Measurements from ENCODE around the gene CYP24A1.

CYP24A1 gene

GRCh38 chr20:54123587-54124180 is 50.1 kb downstream of the CYP24A1 start:
- Histone ChIP-seq H3K9ac (ENCODE audit: low read length) (no peak overlapping the region), H3K4me2 (ENCODE audit: low read length) (no peak overlapping the region), H3K4me3 (ENCODE audit: low read depth, low read length, poor library complexity, severe bottlenecking) (no peak overlapping the region), H3K27me3 (ENCODE audit: insufficient read depth, low read length) (no peaks in the 10 kb centered on the region), H2AFZ (ENCODE audit: low read length) (no peak overlapping the region), H3K36me3 (ENCODE audit: insufficient read depth, low read length) (no peaks in the 10 kb centered on the region), H3K9me2 (ENCODE audit: low read depth, low read length) (no peaks in the 10 kb centered on the region), H3K79me2 (ENCODE audit: insufficient read depth, low read length) (no peaks in the 10 kb centered on the region), H3K4me1 (ENCODE audit: insufficient read depth, low read length, severe bottlenecking) (no peaks in the 10 kb centered on the region), H3K27ac (ENCODE audit: low read depth, low read length, poor library complexity, severe bottlenecking) (no peak overlapping the region), H3F3A (ENCODE audit: insufficient read depth, low read length) (no peaks in the 10 kb centered on the region), H4K20me1 (ENCODE audit: insufficient read depth, low read length) (no peaks in the 10 kb centered on the region), H3K9me3 (ENCODE audit: low read length) (no peaks in the 10 kb centered on the region)
- TF ChIP-seq EZH2 (IDR thresholded peaks at IDR 0.05; ENCODE audit: borderline replicate concordance, low read length) (no peak), CTCF (IDR thresholded peaks at IDR 0.05; ENCODE audit: low read length) (no peak)

GRCh38 chr20:54122681-54123586 is 50.9 kb downstream of the CYP24A1 start:
- TF ChIP-seq CTCF (IDR thresholded peaks at IDR 0.05; ENCODE audit: low read length), result no peak
- TF ChIP-seq EZH2 (IDR thresholded peaks at IDR 0.05; ENCODE audit: borderline replicate concordance, low read length), result no peak
- no peak overlapping the region for H3K4me2 ChIP-seq (ENCODE audit: low read length)
- H3K79me2 ChIP-seq (ENCODE audit: insufficient read depth, low read length), result no peaks in the 10 kb centered on the region
- H3K9me3 ChIP-seq (ENCODE audit: low read length), result no peaks in the 10 kb centered on the region
- no peaks in the 10 kb centered on the region for H3K27me3 ChIP-seq (ENCODE audit: insufficient read depth, low read length)
- no peaks in the 10 kb centered on the region for H3K9me2 ChIP-seq (ENCODE audit: low read depth, low read length)
- no peaks in the 10 kb centered on the region for H3F3A ChIP-seq (ENCODE audit: insufficient read depth, low read length)
- H3K27ac ChIP-seq (ENCODE audit: low read depth, low read length, poor library complexity, severe bottlenecking), result no peak overlapping the region
- no peak overlapping the region for H2AFZ ChIP-seq (ENCODE audit: low read length)
- no peak overlapping the region for H3K4me3 ChIP-seq (ENCODE audit: low read depth, low read length, poor library complexity, severe bottlenecking)
- H3K36me3 ChIP-seq (ENCODE audit: insufficient read depth, low read length), result no peaks in the 10 kb centered on the region
- H3K4me1 ChIP-seq (ENCODE audit: insufficient read depth, low read length, severe bottlenecking), result no peaks in the 10 kb centered on the region
- no peak overlapping the region for H3K9ac ChIP-seq (ENCODE audit: low read length)
- H4K20me1 ChIP-seq (ENCODE audit: insufficient read depth, low read length), result no peaks in the 10 kb centered on the region

- no peaks in the 10 kb centered on the region for H3K4me1 ChIP-seq (ENCODE audit: insufficient read depth, low read length, severe bottlenecking)
- no peak overlapping the region for H3K9ac ChIP-seq (ENCODE audit: low read length)
- TF ChIP-seq EZH2 (IDR thresholded peaks at IDR 0.05; ENCODE audit: borderline replicate concordance, low read length) (no peak), CTCF (IDR thresholded peaks at IDR 0.05; ENCODE audit: low read length) (no peak)
- H3K79me2 ChIP-seq (ENCODE audit: insufficient read depth, low read length), result no peaks in the 10 kb centered on the region
- no peaks in the 10 kb centered on the region for H3K9me2 ChIP-seq (ENCODE audit: low read depth, low read length)
- no peak overlapping the region for H3K4me2 ChIP-seq (ENCODE audit: low read length)
- H3K27ac ChIP-seq (ENCODE audit: low read depth, low read length, poor library complexity, severe bottlenecking), result no peak overlapping the region
- H3F3A ChIP-seq (ENCODE audit: insufficient read depth, low read length), result no peaks in the 10 kb centered on the region
- H3K27me3 ChIP-seq (ENCODE audit: insufficient read depth, low read length), result no peaks in the 10 kb centered on the region
- H3K9me3 ChIP-seq (ENCODE audit: low read length), result no peaks in the 10 kb centered on the region
- no peak overlapping the region for H3K4me3 ChIP-seq (ENCODE audit: low read depth, low read length, poor library complexity, severe bottlenecking)
- H4K20me1 ChIP-seq (ENCODE audit: insufficient read depth, low read length), result no peaks in the 10 kb centered on the region
- no peak overlapping the region for H2AFZ ChIP-seq (ENCODE audit: low read length)
- no peaks in the 10 kb centered on the region for H3K36me3 ChIP-seq (ENCODE audit: insufficient read depth, low read length)
Observed at GRCh38 chr20:54122189-54122588, 51.6 kb downstream of the CYP24A1 start.
